IMR-90 (cell line): Measurements from ENCODE around the gene CLDN11. TPM values are rescaled to one million over a fixed set of nuclear protein-coding genes. Genes with fewer than 3 reads are reported as not detected.

ENCODE experiments used
- microRNA-seq, 2 experiments: library from miRNA; stranded (forward) in 1 of 2; unstranded in 1 of 2; fragments of 10-50 nt in 1 of 2; fragments of <30 nt in 1 of 2; gene quantifications in 1 of 2; microRNA quantifications in 1 of 2; one replicate each; pipeline versions ENCODE3 to v1.1.0; 2013 to 2020; ENCODE audit not compliant: insufficient read depth in 1 of 2, insufficient read length in 1 of 2, unreplicated experiment in 1 of 2
- polyA plus RNA-seq, 3 experiments: library from polyadenylated mRNA; depleted of rRNA; stranded (reverse); fragments of >200 nt; gene quantifications; 2 replicates each; pipeline ENCODE4 v1.2.3, GENCODE V29; 2012; ENCODE audit warnings: low replicate concordance in 1 of 3
- total RNA-seq: library from RNA; depleted of rRNA; stranded (reverse); fragments of >200 nt; gene quantifications from 2 replicates; pipeline ENCODE4 v1.2.3, GENCODE V29; 2012; rRNA removed

The CLDN11 gene
- total and polyA plus RNA-seq, 2 of the 4 experiments (the other 2 are of a cell fraction): 245 to 318 TPM

Small RNAs within 50 kb of the gene (microRNA-seq; reads per million reads assigned to microRNA genes)
- gene MIR6828 (ENCODE audit: unreplicated experiment): not detected

Other genes starting within 250 kb of the CLDN11 start
- gene PHC3, start 237.1 kb upstream of the CLDN11 start, total RNA-seq: 17.5 and 26.3 TPM in 2 replicates
- gene PHC3, start 237.1 kb upstream of the CLDN11 start, polyA plus RNA-seq (2012; rRNA removed): 18.3 and 24.2 TPM in 2 replicates
- gene PRKCI, start 196.4 kb upstream of the CLDN11 start, total RNA-seq: 53.4 and 84.2 TPM in 2 replicates
- gene PRKCI, start 196.4 kb upstream of the CLDN11 start, polyA plus RNA-seq (2012; rRNA removed): 21.0 and 28.7 TPM in 2 replicates
- 51.7 and 55.9 TPM in 2 replicates for gene SKIL, start 61.2 kb upstream of the CLDN11 start, total RNA-seq
- 7.2 and 9.2 TPM in 2 replicates for gene SKIL, start 61.2 kb upstream of the CLDN11 start, polyA plus RNA-seq (2012; rRNA removed)
- gene SLC7A14, start 167.2 kb downstream of the CLDN11 start, total RNA-seq: 6.7 and 6.8 TPM in 2 replicates
- gene SLC7A14, start 167.2 kb downstream of the CLDN11 start, polyA plus RNA-seq (2012; rRNA removed): 2.5 and 2.7 TPM in 2 replicates